PC-9 (cell line): Measurements from ENCODE around the gene MYBPC2. TPM values are rescaled to one million over a fixed set of nuclear protein-coding genes. Genes with fewer than 3 reads are reported as not detected.

Source experiments
- BruUV-seq: library from RNA; stranded (reverse); fragments of 400-500 nt; replicated peaks from 2 replicates; lab custom pipeline; 2021; lab: Mats Ljungman, UMichigan
- CTCF ChIA-PET: fragments of 300-600 bp; sonication (Branson Sonifier 250); formaldehyde crosslinking; loops from one replicate; lab custom pipeline; 2022; ENCODE audit warnings: antibody characterized with exemption; lab: Charles Lee
- POLR2A ChIA-PET: fragments of 300-600 bp; sonication (Branson Sonifier 250); formaldehyde crosslinking; loops from one replicate; lab custom pipeline; 2022; ENCODE audit warnings: antibody characterized with exemption; ENCODE audit not compliant: unreplicated experiment; lab: Charles Lee
- DNase-seq, 2 experiments: peaks; one replicate each; pipeline versions ENCODE4 v3.0.0 to v3.0.0-alpha.2; 2015 to 2022; ENCODE audit warnings: mixed read lengths in 1 of 2
- H2AFZ ChIP-seq: fragments of 200-600 bp; sonication (generic); 2 replicates; pipeline ENCODE4 v1.8.1; 2017; ENCODE audit warnings: antibody characterized with exemption
- H3F3A ChIP-seq: fragments of 200-600 bp; sonication (generic); 2 replicates; pipeline ENCODE4 v1.8.1; 2017; ENCODE audit warnings: antibody characterized with exemption, mild to moderate bottlenecking, low read depth; ENCODE audit not compliant: insufficient read depth
- H3K27ac ChIP-seq: fragments of 200-600 bp; sonication (generic); 2 replicates; pipeline ENCODE4 v1.6.1; 2016; ENCODE audit warnings: mixed run types
- H3K27me3 ChIP-seq: fragments of 200-600 bp; sonication (generic); 2 replicates; pipeline ENCODE4 v1.6.1; 2016; ENCODE audit warnings: low read depth, mixed run types; ENCODE audit not compliant: insufficient read depth
- H3K36me3 ChIP-seq: fragments of 200-600 bp; sonication (generic); 2 replicates; pipeline ENCODE4 v1.6.1; 2016; ENCODE audit warnings: low read depth, mixed run types
- H3K4me1 ChIP-seq: fragments of 200-600 bp; sonication (generic); replicated peaks from 2 replicates; pipeline ENCODE4 v1.6.1; 2016; ENCODE audit warnings: mixed run types; ENCODE audit not compliant: insufficient read depth
- H3K4me2 ChIP-seq: fragments of 200-600 bp; sonication (generic); 2 replicates; pipeline ENCODE4 v1.6.1; 2017; ENCODE audit warnings: mixed run types
- H3K4me3 ChIP-seq: fragments of 200-600 bp; sonication (generic); 2 replicates; pipeline ENCODE4 v1.6.1; 2016; ENCODE audit warnings: mixed run types
- H3K79me2 ChIP-seq: fragments of 200-600 bp; sonication (generic); 2 replicates; pipeline ENCODE4 v1.6.1; 2017; ENCODE audit warnings: low read depth, mixed run types
- H3K9me2 ChIP-seq: fragments of 200-600 bp; sonication (generic); 2 replicates; pipeline ENCODE4 v1.8.1; 2017; ENCODE audit warnings: mild to moderate bottlenecking; ENCODE audit not compliant: insufficient read depth
- H3K9me3 ChIP-seq: fragments of 200-600 bp; sonication (generic); 2 replicates; pipeline ENCODE4 v1.8.1; 2016; ENCODE audit warnings: low read depth; ENCODE audit not compliant: insufficient read depth
- H4K20me1 ChIP-seq: fragments of 200-600 bp; sonication (generic); 2 replicates; pipeline ENCODE4 v1.8.1; 2017; ENCODE audit not compliant: insufficient read depth
- EZH2 ChIP-seq: fragments of 200-600 bp; sonication (generic); IDR thresholded peaks from 2 replicates; pipeline ENCODE4 v1.8.0; 2017; ENCODE audit warnings: antibody characterized with exemption, low read depth
- intact Hi-C: fragments of 100-400 bp; cut with micrococcal nuclease; formaldehyde crosslinking; loops from one replicate; pipeline ENCODE4 v1.10.0; 2022; ENCODE audit not compliant: unreplicated experiment
- total RNA-seq: library from RNA; stranded (reverse); gene quantifications from 2 replicates; pipeline ENCODE4 v1.2.3, GENCODE V29; 2021
- TF ChIP-seq, protein P1 (sequence below): fragments of 200-600 bp; sonication (generic); conservative IDR thresholded peaks from 2 replicates; pipeline ENCODE4 v1.6.1; 2017; ENCODE audit warnings: mixed run types, antibody characterized with exemption, mild to moderate bottlenecking, moderate library complexity

MYBPC2 gene
- total RNA-seq, 1 experiment from 2014 or later = not detected

DNA sequence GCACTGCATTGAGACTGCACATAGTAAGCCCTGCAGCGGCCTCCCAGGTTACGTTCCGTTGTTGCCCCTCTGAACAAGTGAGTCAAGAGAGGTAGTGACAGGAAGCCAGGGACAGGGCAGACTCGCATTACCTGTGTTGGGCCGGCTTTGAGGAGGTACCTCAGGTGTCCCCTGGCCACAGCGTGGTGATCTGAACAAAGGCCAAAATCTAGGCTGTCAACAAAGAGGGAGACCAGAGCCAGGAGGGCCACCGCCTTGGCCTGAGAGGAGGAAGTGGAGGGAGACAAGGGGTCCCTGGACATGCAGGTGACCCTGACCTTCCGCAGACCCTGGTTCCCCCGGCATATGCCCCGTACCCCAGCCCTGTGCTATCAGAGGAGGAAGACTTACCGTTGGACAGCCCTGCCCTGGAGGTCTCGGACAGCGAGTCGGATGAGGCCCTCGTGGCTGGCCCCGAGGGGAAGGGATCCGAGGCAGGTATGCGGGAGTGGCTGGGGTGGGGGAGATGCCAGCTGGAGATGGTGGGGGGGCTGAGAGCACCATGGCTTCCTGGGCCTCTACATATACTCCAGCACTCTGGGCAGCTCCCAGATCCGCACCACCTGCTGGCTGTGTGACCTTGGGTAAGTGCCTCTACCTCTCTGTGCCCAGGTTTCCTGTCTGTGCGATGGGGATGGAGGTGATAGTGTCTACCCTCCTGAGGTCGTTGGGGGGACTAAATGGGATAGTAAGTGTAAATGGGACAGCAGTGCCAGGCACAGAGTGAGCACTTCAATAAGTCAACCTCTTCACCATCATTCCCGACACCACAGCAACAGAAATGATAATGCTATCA, 9.2 kb upstream of the MYBPC2 start:
- POLR2A ChIA-PET = no interaction called here
- intact Hi-C loops = no loop called here

GRCh38 chr19:50425581-50425980, 7.1 kb upstream of the MYBPC2 start:
- Histone ChIP-seq H3F3A (no peaks in the 10 kb centered on the region), H4K20me1 (no peaks in the 10 kb centered on the region), H3K9me3 (no peaks in the 10 kb centered on the region), H3K4me2 (no peak overlapping the region), H3K9me2 (no peaks in the 10 kb centered on the region), H2AFZ (no peak overlapping the region), H3K36me3 (no peaks in the 10 kb centered on the region), H3K79me2 (no peaks in the 10 kb centered on the region), H3K4me1 (no peaks in the 10 kb centered on the region), H3K27ac (no peak overlapping the region), H3K27me3 (peaks cover 17% of the 10 kb centered on the region), H3K4me3 (no peak overlapping the region)
- TF ChIP-seq, protein P1, sequence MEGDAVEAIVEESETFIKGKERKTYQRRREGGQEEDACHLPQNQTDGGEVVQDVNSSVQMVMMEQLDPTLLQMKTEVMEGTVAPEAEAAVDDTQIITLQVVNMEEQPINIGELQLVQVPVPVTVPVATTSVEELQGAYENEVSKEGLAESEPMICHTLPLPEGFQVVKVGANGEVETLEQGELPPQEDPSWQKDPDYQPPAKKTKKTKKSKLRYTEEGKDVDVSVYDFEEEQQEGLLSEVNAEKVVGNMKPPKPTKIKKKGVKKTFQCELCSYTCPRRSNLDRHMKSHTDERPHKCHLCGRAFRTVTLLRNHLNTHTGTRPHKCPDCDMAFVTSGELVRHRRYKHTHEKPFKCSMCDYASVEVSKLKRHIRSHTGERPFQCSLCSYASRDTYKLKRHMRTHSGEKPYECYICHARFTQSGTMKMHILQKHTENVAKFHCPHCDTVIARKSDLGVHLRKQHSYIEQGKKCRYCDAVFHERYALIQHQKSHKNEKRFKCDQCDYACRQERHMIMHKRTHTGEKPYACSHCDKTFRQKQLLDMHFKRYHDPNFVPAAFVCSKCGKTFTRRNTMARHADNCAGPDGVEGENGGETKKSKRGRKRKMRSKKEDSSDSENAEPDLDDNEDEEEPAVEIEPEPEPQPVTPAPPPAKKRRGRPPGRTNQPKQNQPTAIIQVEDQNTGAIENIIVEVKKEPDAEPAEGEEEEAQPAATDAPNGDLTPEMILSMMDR = no peak
- TF ChIP-seq EZH2 = no peak
- BruUV-seq = no TSS peak
- POLR2A ChIA-PET = no interaction called here
- DNase-seq = no peak
- CTCF ChIA-PET = no interaction called here
- intact Hi-C loops = no loop called here

More for the DNA sequence above, 9.2 kb upstream of the MYBPC2 start:
- Histone ChIP-seq H3K4me2 (no peak overlapping the region), H3K36me3 (no peaks in the 10 kb centered on the region), H3F3A (no peaks in the 10 kb centered on the region), H4K20me1 (no peaks in the 10 kb centered on the region), H3K9me3 (no peaks in the 10 kb centered on the region), H3K4me3 (no peak overlapping the region), H2AFZ (no peak overlapping the region), H3K4me1 (no peaks in the 10 kb centered on the region), H3K9me2 (no peaks in the 10 kb centered on the region), H3K27me3 (no peaks in the 10 kb centered on the region), H3K27ac (no peak overlapping the region), H3K79me2 (no peaks in the 10 kb centered on the region)
- TF ChIP-seq EZH2 = no peak
- TF ChIP-seq, protein P1 = no peak
- CTCF ChIA-PET = interaction anchor here (0.6 kb wide), 1 partner anchor 469 kb away, joined by 3 read pairs; no protein-coding TSS in a partner anchor
- no TSS peak for BruUV-seq
- no peak for DNase-seq

- H3K4me2 ChIP-seq = no peak overlapping the region
- BruUV-seq = no TSS peak
- CTCF ChIA-PET = no interaction called here
- H3F3A ChIP-seq = no peaks in the 10 kb centered on the region
- H3K79me2 ChIP-seq = no peaks in the 10 kb centered on the region
- no peak overlapping the region for H2AFZ ChIP-seq
- intact Hi-C loops = no loop called here
- TF ChIP-seq EZH2 = no peak
- TF ChIP-seq, protein P1 = no peak
- H3K9me3 ChIP-seq = no peaks in the 10 kb centered on the region
- DNase-seq = no peak
- H3K27ac ChIP-seq = no peak overlapping the region
- no peaks in the 10 kb centered on the region for H3K36me3 ChIP-seq
- H3K4me3 ChIP-seq = no peak overlapping the region
- no peaks in the 10 kb centered on the region for H3K9me2 ChIP-seq
- H3K4me1 ChIP-seq = peaks cover 4% of the 10 kb centered on the region; the same call in 1 of the 2 replicates
- POLR2A ChIA-PET = no interaction called here
- peaks cover 25% of the 10 kb centered on the region for H3K27me3 ChIP-seq
- H4K20me1 ChIP-seq = no peaks in the 10 kb centered on the region
Measured at GRCh38 chr19:50427318-50427925, 5.3 kb upstream of the MYBPC2 start.
